HEK293 (cell line): ENCODE data around the gene CLIC3.

Experiments
- CTCF ChIP-seq: fragments of 450-650 bp; formaldehyde crosslinking; IDR thresholded peaks from 2 replicates; pipeline ENCODE4 v1.5.1; 2016; ENCODE audit warnings: missing biosample characterization, missing genetic modification characterization
- KLF16 ChIP-seq: fragments of 450-650 bp; formaldehyde crosslinking; IDR thresholded peaks from 2 replicates; pipeline ENCODE4 v1.5.1; 2017; ENCODE audit warnings: missing biosample characterization, missing genetic modification characterization
- MZF1 ChIP-seq: fragments of 450-650 bp; formaldehyde crosslinking; IDR thresholded peaks from 2 replicates; pipeline ENCODE4 v1.5.1; 2017; ENCODE audit warnings: missing biosample characterization, missing genetic modification characterization, borderline replicate concordance
- ZBTB11 ChIP-seq: fragments of 450-650 bp; formaldehyde crosslinking; conservative IDR thresholded peaks from 2 replicates; pipeline ENCODE4 v1.5.1; 2016; ENCODE audit warnings: low read depth, missing biosample characterization, missing genetic modification characterization
- ZBTB7A ChIP-seq: fragments of 450-650 bp; formaldehyde crosslinking; IDR thresholded peaks from 2 replicates; pipeline ENCODE4 v1.5.1; 2016; ENCODE audit warnings: low read depth, missing biosample characterization, missing genetic modification characterization
- ZBTB8A ChIP-seq: fragments of 450-650 bp; formaldehyde crosslinking; IDR thresholded peaks from 2 replicates; pipeline ENCODE4 v1.5.1; 2016; ENCODE audit warnings: missing biosample characterization, missing genetic modification characterization
- ZNF174 ChIP-seq: fragments of 450-650 bp; formaldehyde crosslinking; IDR thresholded peaks from 2 replicates; pipeline ENCODE4 v1.5.0; 2017; ENCODE audit warnings: missing biosample characterization, mild to moderate bottlenecking, missing genetic modification characterization
- ZNF223 ChIP-seq: fragments of 450-650 bp; formaldehyde crosslinking; IDR thresholded peaks from 2 replicates; pipeline ENCODE4 v1.5.1; 2016; ENCODE audit warnings: missing biosample characterization, missing genetic modification characterization
- ZNF521 ChIP-seq: fragments of 450-650 bp; formaldehyde crosslinking; IDR thresholded peaks from 2 replicates; pipeline ENCODE4 v1.5.1; 2017; ENCODE audit warnings: missing biosample characterization, mild to moderate bottlenecking, missing genetic modification characterization
- ZNF777 ChIP-seq: fragments of 450-650 bp; formaldehyde crosslinking; IDR thresholded peaks from 2 replicates; pipeline ENCODE4 v1.5.1; 2017; ENCODE audit warnings: missing biosample characterization, missing genetic modification characterization, borderline replicate concordance

GRCh38 chr9:137030538-137031527 is 34.5 kb upstream of the CLIC3 start:
- TF ChIP-seq CTCF (tag by site-specific recombination) (no peak), ZNF521 (tag by site-specific recombination) (no peak), ZBTB7A (tag by site-specific recombination) (no peak), ZNF777 (tag by site-specific recombination) (no peak), KLF16 (no peak), ZBTB8A (no peak), ZNF174 (no peak), ZBTB11 (tag by site-specific recombination) (no peak), MZF1 (no peak), ZNF223 (no peak)
